Measurements from ENCODE around the gene TAS2R41.

The TAS2R41 gene

DNA sequence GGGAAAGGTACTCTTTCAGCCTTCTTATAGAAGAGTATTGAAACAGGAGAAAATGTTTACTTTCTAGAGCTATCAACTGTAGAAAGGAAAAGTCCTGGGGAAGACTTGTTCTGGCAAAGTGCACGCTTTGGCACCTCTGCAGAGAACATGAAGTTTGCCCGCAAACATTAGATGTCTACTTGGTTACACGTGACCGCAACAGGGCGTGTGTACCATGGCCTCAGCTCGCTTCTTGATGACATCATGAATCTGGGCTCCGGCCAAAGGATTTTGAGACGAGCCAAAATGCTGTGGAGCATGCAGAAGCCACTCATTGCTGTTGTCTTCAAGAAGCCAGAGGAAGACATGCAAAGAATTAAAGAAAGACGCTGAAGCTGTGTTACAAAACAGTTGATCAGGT lies 43.0 kb upstream of the TAS2R41 start:
- Histone ChIP-seq H3K4me1 (ENCODE audit: control insufficient read depth, insufficient read depth, low read length) (no peaks in the 10 kb centered on the region), H3K36me3 (ENCODE audit: control insufficient read depth in 2 of 2, insufficient read depth in 1 of 2, low read length in 2 of 2) (no peaks in the 10 kb centered on the region), H3K9me3 (ENCODE audit: control insufficient read depth, insufficient read depth, low read depth, low read length) (no peaks in the 10 kb centered on the region), H3K4me3 (ENCODE audit: low read depth, low read length) (no peak overlapping the region), H3K27ac (ENCODE audit: extremely low read depth, low read depth, low read length) (no peak overlapping the region)
- TF ChIP-seq ZNF555 (tag by site-specific recombination; conservative IDR thresholded peaks at IDR 0.05): no peak
- TF ChIP-seq, protein P1, sequence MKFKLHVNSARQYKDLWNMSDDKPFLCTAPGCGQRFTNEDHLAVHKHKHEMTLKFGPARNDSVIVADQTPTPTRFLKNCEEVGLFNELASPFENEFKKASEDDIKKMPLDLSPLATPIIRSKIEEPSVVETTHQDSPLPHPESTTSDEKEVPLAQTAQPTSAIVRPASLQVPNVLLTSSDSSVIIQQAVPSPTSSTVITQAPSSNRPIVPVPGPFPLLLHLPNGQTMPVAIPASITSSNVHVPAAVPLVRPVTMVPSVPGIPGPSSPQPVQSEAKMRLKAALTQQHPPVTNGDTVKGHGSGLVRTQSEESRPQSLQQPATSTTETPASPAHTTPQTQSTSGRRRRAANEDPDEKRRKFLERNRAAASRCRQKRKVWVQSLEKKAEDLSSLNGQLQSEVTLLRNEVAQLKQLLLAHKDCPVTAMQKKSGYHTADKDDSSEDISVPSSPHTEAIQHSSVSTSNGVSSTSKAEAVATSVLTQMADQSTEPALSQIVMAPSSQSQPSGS (tag by site-specific recombination; IDR thresholded peaks at IDR 0.05; ENCODE audit: low read depth): peak; percentile 71
- ChIA-PET POLR2A (no interaction called here), CTCF (interaction anchor here (1.0 to 1.3 kb wide), 2 partner anchors 13 to 194 kb away, joined by 3 to 5 read pairs; no protein-coding TSS in a partner anchor)

DNA sequence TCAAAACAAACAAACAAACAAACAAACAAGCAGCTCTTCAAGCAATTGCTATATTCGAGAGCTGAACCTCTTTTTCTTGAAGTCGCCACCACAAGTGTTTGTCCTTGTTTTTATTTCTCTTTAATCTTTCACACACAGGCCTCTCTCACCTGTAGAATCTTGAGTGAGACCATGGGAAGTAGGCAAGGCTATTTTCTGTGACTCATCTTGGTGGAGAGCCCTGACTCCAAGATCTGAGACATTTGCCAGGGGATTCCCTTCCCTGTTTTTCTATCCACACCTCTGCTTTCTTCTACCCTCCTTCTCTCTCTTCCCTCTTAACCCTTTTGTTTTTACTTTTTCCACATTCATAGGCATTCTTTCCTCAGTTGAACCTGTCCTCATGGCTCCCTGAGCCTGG lies 42.4 kb upstream of the TAS2R41 start:
- no peak overlapping the region for H3K4me3 ChIP-seq (ENCODE audit: low read depth, low read length)
- CTCF ChIA-PET: interaction anchor here (1.3 kb wide), 1 partner anchor 195 kb away, joined by 5 read pairs; no protein-coding TSS in a partner anchor
- H3K27ac ChIP-seq (ENCODE audit: extremely low read depth, low read depth, low read length): no peak overlapping the region
- POLR2A ChIA-PET: no interaction called here
- no peaks in the 10 kb centered on the region for H3K4me1 ChIP-seq (ENCODE audit: control insufficient read depth, insufficient read depth, low read length)
- TF ChIP-seq GLI2 (tag by site-specific recombination; IDR thresholded peaks at IDR 0.05; ENCODE audit: borderline replicate concordance, low read depth) (no peak), ZNF555 (tag by site-specific recombination; conservative IDR thresholded peaks at IDR 0.05) (no peak), YY2 (tag by site-specific recombination; IDR thresholded peaks at IDR 0.05) (no peak), RBAK (tag by site-specific recombination; IDR thresholded peaks at IDR 0.05) (no peak)
- TF ChIP-seq, protein P2, sequence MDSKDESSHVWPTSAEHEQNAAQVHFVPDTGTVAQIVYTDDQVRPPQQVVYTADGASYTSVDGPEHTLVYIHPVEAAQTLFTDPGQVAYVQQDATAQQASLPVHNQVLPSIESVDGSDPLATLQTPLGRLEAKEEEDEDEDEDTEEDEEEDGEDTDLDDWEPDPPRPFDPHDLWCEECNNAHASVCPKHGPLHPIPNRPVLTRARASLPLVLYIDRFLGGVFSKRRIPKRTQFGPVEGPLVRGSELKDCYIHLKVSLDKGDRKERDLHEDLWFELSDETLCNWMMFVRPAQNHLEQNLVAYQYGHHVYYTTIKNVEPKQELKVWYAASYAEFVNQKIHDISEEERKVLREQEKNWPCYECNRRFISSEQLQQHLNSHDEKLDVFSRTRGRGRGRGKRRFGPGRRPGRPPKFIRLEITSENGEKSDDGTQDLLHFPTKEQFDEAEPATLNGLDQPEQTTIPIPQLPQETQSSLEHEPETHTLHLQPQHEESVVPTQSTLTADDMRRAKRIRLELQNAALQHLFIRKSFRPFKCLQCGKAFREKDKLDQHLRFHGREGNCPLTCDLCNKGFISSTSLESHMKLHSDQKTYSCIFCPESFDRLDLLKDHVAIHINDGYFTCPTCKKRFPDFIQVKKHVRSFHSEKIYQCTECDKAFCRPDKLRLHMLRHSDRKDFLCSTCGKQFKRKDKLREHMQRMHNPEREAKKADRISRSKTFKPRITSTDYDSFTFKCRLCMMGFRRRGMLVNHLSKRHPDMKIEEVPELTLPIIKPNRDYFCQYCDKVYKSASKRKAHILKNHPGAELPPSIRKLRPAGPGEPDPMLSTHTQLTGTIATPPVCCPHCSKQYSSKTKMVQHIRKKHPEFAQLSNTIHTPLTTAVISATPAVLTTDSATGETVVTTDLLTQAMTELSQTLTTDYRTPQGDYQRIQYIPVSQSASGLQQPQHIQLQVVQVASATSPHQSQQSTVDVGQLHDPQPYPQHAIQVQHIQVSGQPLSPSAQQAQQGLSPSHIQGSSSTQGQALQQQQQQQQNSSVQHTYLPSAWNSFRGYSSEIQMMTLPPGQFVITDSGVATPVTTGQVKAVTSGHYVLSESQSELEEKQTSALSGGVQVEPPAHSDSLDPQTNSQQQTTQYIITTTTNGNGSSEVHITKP (tag by site-specific recombination; IDR thresholded peaks at IDR 0.05): peak; percentile 51; the same call in 1 of the 2 replicates
- H3K9me3 ChIP-seq (ENCODE audit: control insufficient read depth, insufficient read depth, low read depth, low read length): no peaks in the 10 kb centered on the region
- no peaks in the 10 kb centered on the region for H3K36me3 ChIP-seq (ENCODE audit: control insufficient read depth in 2 of 2, insufficient read depth in 1 of 2, low read length in 2 of 2)

DNA sequence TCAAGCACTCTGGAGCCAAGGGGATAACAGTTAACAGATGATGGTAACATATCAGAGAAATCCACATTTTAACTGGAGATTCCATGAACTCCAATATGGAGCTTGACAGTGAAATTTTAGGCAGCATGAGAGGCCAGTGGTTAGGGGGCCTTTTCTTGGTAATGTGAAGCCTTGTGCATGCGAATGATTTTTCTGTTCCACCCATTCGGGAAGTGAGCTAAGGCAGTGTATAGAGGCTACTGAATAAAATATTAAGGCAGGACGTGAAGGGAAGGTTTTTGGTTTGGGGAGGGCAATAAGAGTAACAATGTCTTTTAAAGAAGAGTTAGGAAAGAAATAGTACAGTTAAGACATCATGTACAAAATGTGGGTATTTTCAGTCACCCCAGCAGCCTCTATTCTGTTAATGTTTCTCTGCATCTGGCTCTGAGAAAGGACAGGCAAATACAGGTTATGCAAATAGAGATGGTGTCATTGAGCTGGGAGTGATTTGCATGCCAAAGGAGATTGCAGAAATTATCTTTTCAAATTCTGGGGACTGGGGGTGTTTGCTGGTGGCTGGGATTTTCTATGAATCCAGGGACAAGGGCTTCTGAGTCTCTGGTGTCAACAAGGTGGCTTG lies 41.2 kb upstream of the TAS2R41 start:
- H3K36me3 ChIP-seq (ENCODE audit: control insufficient read depth in 2 of 2, insufficient read depth in 1 of 2, low read length in 2 of 2): no peaks in the 10 kb centered on the region
- no peaks in the 10 kb centered on the region for H3K9me3 ChIP-seq (ENCODE audit: control insufficient read depth, insufficient read depth, low read depth, low read length)
- H3K27ac ChIP-seq (ENCODE audit: extremely low read depth, low read depth, low read length): no peak overlapping the region
- no peaks in the 10 kb centered on the region for H3K4me1 ChIP-seq (ENCODE audit: control insufficient read depth, insufficient read depth, low read length)
- ChIA-PET POLR2A (no interaction called here), CTCF (no interaction called here)
- H3K4me3 ChIP-seq (ENCODE audit: low read depth, low read length): no peak overlapping the region
- no peak for TF ChIP-seq ZNF114 (tag by site-specific recombination; IDR thresholded peaks at IDR 0.05)
- no peak for TF ChIP-seq ZNF391 (tag by site-specific recombination; IDR thresholded peaks at IDR 0.05; ENCODE audit: borderline replicate concordance, low read depth)
- no peak for TF ChIP-seq ZNF214 (tag by site-specific recombination; IDR thresholded peaks at IDR 0.05; ENCODE audit: borderline replicate concordance)
- TF ChIP-seq, protein P3, sequence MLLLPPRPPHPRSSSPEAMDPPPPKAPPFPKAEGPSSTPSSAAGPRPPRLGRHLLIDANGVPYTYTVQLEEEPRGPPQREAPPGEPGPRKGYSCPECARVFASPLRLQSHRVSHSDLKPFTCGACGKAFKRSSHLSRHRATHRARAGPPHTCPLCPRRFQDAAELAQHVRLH (tag by site-specific recombination; IDR thresholded peaks at IDR 0.05): no peak
- no peak for TF ChIP-seq BCL11B (tag by site-specific recombination; IDR thresholded peaks at IDR 0.05; ENCODE audit: low read depth)
- TF ChIP-seq, protein P4, sequence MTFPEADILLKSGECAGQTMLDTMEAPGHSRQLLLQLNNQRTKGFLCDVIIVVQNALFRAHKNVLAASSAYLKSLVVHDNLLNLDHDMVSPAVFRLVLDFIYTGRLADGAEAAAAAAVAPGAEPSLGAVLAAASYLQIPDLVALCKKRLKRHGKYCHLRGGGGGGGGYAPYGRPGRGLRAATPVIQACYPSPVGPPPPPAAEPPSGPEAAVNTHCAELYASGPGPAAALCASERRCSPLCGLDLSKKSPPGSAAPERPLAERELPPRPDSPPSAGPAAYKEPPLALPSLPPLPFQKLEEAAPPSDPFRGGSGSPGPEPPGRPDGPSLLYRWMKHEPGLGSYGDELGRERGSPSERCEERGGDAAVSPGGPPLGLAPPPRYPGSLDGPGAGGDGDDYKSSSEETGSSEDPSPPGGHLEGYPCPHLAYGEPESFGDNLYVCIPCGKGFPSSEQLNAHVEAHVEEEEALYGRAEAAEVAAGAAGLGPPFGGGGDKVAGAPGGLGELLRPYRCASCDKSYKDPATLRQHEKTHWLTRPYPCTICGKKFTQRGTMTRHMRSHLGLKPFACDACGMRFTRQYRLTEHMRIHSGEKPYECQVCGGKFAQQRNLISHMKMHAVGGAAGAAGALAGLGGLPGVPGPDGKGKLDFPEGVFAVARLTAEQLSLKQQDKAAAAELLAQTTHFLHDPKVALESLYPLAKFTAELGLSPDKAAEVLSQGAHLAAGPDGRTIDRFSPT (tag by site-specific recombination; IDR thresholded peaks at IDR 0.05): no peak
- TF ChIP-seq, protein P5, sequence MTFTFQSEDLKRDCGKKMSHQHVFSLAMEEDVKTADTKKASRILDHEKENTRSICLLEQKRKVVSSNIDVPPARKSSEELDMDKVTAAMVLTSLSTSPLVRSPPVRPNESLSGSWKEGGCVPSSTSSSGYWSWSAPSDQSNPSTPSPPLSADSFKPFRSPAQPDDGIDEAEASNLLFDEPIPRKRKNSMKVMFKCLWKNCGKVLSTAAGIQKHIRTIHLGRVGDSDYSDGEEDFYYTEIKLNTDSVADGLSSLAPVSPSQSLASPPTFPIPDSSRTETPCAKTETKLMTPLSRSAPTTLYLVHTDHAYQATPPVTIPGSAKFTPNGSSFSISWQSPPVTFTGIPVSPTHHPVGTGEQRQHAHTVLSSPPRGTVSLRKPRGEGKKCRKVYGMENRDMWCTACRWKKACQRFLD (tag by site-specific recombination; IDR thresholded peaks at IDR 0.05): no peak
- TF ChIP-seq ZNF707 (tag by site-specific recombination; IDR thresholded peaks at IDR 0.05): no peak
- TF ChIP-seq ZNF555 (tag by site-specific recombination; conservative IDR thresholded peaks at IDR 0.05): no peak
- no peak for TF ChIP-seq ZNF2 (tag by site-specific recombination; IDR thresholded peaks at IDR 0.05)
- no peak for TF ChIP-seq GFI1B (tag by site-specific recombination; IDR thresholded peaks at IDR 0.05)
- TF ChIP-seq ZNF777 (tag by site-specific recombination; IDR thresholded peaks at IDR 0.05; ENCODE audit: borderline replicate concordance): no peak
- no peak for TF ChIP-seq ZIC2 (tag by site-specific recombination; IDR thresholded peaks at IDR 0.05)
- TF ChIP-seq ZNF354C (tag by site-specific recombination; IDR thresholded peaks at IDR 0.05; ENCODE audit: borderline replicate concordance, low read depth): no peak
- no peak for TF ChIP-seq ZNF776 (tag by site-specific recombination; IDR thresholded peaks at IDR 0.05; ENCODE audit: borderline replicate concordance)
- no peak for TF ChIP-seq KLF1 (tag by site-specific recombination; IDR thresholded peaks at IDR 0.05)
